NOMO-1 treated with DMSO at 0.1 percent for 48 hours (cell line): ENCODE measurements around the gene MPV17.
A peak's percentile ranks its signal among the peaks of the same experiment; 100 is the strongest.
"Not testable (repeated sequence)": the region's sequence is repeated elsewhere in the genome, so short reads cannot be mapped to it uniquely, and the experiment has no call there.

Experiments
- DNase-seq: peaks from one replicate; lab custom pipeline; 2025; ENCODE audit not compliant: unreplicated experiment; lab: John Stamatoyannopoulos, UW

Gene MPV17, protein sequence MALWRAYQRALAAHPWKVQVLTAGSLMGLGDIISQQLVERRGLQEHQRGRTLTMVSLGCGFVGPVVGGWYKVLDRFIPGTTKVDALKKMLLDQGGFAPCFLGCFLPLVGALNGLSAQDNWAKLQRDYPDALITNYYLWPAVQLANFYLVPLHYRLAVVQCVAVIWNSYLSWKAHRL

DNA sequence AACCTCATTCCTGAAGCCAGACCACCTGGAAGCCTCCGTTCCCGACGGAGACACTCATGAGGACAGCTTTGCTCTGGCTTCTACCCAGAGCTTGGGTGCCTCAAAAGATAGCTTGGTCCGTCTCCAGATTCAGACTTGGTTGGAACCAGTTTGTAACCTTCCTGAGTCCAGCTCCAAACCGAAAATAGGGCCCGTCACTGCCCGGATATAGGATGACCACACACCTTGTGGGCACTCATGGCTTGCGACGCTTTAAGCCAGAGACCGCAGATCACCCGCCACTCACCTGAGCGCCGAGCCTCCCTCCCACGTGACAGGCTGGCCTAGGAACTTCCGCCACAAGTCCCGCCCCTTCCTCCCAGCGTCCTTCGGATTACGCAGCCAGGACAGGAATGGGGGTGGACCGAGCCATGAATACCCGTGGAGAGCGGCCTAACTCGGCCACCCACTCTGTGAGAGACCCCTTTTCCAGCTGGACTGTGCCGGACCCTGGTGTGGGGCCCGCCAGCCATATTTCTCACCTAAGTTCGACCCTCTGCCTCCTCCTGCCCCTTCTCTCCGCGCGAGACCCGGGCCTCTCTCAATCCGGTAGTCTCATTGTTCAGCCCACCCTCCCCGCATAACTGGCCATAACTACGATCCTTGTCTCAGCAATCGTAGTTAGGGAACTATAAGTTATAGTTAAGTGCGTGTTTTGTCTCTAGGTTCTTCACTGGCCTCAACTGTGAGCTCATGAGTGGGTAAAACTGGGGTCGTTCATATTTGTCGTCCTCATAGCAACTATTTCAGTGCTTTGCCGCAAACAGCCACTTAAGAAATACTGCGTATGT is at the start of gene MPV17:
Gene MPV17 (minus strand): TSS at position 332 of the 830 bp plus-strand sequence. CDS start 580 bp downstream, outside the sequence.
- peak; percentile 88 for DNase-seq

DNA sequence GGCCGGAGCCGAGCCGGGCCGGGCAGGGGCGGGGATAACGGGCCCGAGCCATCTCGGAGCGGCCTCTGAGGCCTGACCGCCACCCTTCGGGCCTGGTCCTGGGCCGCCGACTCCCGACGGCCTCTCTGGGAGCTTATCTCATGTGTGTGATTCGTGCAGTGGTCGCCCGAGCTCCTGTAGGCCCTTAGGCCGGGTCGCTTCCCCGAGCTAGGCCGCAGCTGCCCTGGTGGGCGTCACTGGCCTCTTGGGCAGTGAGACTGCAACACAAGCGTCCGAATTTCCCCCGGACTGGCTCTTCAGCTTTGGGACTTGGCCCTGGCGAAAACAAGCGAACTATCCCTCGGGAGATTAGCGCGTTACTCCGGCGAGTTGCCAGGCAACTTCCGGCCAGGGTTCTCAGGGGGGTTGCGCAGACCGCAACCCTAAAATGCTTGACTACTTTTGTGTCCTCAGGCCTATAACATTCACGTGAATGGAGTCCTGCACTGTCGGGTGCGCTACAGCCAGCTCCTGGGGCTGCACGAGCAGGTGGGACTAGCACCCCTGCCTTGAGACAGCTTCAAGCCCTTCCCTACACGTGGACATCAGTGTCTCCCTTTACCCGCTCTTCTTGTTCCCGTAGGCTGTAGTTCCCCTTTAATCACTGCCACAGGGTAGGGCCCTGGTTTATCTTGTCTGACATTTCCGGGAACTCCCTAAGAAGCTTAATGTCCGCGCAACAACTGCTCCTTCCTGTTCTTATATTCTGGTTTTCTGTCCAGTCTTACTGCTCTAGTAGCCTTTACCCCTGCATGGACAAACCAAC is 48.1 kb upstream of the MPV17 start:
- peak; percentile 94 for DNase-seq

DNA sequence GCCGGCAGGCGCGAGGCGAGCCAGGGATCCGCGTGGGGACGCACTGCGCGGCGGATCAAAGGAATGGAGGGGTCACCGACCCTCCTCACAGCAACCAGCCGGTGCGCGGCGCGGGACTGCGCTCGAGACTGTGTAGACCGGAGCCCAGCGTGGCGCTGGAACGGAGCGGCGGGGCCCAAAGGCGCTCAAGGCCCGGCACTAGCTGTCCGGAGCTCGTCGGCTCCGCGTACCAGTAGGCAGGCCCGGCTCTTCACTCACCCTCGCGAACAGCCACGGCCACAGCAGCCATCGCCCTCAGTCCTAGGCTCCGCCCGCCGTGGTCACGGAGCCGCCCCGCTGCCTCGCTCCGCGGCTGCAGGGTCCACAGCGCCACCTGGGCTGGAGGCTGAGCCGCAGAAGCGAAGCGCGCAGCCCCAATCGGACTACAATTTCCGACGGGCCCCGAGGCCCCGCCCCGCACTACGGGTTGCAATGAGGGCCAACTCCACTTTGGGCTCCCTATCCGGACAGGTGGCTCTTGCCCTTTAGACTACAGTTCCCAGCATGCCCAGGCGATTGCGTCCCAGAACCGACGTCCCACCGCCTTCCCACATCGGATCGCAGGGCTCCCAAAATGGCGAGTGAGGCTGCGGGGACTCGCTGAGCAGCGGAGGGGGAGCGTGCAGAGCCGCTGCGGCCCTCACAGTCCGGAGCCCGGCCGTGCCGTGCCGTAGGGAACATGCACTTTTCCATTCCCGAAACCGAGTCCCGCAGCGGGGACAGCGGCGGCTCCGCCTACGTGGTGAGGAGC is 47.3 kb upstream of the MPV17 start, which contains the start of the genes EIF2B4 and SNX17:
Gene EIF2B4 (minus strand): TSS at position 313 of the 790 bp plus-strand sequence. CDS start 24 bp downstream, at position 289.
Gene SNX17 (plus strand): TSS at position 591 of the 790 bp plus-strand sequence. CDS start 128 bp downstream, at position 719.
- peak; percentile 98 for DNase-seq

DNA sequence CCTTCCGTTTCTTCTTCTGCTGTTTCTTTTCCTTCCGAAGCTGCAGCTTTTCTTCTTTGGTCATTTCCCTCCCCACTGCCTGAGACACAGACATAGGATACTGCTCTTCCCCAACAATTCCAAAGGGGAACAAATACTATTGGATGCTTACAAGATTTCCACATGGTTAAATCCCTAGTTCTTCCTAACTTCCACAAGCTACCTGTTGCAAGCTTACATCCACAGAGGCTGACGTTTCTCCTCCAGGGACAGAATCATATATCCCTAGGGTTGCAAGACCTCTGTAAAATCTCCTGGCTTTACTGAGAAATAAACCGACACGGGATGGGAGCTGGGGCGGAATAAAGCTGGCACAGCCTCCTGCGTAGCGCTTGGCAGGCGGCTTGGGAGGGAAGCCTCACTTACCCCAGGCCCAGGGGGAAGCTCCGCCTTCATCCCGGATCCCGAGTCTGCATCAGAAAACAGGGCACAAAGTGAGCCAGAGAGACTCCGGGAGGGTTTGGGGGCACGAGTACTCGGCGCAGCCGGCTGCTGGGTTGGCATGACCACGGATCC is 46.7 kb upstream of the MPV17 start:
- DNase-seq = no peak

DNA sequence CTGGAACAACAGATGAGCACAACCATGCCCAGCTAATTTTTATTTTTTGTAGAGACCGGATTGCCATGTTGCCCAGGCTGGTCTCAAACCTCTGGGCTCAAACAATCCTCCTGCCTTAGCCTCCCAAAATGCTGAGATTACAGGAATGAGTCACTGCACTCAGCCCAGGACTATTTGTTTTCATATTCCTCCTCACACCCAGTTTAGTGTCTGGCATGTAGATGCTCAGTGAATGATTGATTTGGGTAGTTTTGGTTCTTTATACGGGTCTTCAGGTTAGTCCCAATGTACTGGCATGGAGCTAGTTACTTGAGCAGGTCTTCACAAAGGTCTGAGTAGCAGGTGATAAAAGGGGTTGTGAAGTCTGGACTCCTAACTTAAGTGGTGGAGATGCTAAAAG is 41.0 kb upstream of the MPV17 start:
- DNase-seq = no peak

DNA sequence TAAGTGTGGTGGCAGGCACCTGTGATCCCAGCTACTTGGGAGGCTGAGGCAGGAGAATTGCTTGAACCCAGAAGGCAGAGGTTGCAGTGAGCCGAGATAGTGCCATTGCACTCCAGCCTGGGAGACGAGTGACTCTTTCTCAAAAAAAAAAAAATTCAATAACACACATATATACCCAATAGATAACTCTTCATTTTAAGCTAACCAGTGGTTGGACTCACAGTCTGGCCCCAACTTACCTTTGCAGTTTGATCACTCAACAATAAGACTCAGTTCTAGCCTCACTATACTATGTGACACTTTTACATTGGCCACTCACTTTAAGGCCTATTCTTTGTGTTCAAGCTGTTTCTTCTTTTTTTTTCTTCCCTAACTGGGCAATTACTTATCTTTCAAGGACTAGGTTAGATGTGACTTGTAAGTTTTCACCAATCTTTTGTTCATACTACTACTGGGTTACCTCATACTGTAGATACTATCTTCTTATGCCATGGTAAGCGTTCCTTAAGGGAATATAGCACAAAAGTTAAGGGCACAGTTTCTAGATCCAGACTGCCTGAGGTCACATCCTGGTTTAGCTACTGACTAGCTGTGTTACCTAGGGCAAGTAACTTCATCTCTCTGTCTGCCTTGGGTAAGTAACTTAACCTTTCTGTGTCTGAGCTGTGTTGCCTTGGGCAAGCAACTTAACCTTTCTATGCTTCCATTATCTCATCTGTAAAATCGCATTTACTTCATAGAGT is 40.0 kb upstream of the MPV17 start:
- DNase-seq = no peak

DNA sequence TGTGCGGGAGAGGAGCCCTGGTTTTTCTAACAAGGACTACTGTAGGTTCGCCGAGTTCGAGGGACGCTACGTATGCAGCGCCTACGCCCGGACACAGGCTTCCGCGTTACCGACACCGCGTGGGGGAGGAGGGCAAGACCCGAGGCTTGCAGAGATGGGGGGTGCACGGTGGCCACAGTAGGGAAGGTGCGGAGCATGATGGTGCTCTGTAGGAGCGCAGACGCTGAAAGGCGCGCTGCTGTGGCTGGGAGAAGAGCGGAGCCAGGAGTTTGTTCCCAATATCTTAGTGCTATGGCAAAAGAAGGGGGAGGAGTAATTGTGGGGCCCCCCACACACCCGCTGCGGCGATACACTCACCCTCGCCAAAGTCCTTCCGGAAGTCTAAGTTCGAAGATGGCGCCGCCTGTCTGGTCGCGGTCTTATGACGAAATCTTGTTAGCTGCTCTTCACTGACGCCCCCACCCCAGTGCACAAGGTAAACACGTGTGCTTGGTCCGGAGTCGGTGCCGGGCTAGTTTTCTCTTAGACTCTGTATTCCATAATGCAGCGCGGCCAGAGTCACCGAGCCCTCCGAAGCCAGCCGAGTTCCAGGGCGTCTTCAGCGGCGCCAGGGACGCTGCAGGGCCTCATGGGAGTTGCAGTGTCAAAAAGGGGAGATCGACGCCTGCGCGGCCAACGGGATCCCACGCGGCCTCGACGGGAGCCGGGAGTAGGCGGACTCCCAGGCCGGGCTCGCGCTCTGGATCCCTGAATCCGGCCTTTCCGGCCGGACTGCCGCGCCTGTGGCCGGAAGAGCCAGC is 33.7 kb upstream of the MPV17 start, which contains the start of gene GTF3C2:
Gene GTF3C2 (minus strand): TSS at position 383 of the 800 bp plus-strand sequence. CDS start 13,210 bp downstream, outside the sequence.
- DNase-seq = peak; percentile 97

DNA sequence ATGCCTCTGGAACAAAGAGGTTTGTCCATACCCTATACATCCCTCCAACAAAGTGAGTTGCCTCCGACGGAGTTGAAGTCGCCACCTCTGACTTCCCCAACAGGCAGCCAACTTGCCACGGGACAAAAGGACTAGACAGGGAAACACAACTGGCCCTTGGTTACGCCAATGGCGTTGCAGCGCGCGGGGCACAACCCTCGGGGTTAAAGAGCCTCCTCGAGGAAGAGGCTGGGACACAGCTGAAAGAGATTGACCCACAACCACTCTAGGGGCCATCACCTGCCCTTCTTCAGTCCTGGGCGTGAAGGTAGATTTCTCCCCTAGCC is 33.1 kb upstream of the MPV17 start:
- DNase-seq = peak; percentile 73

DNA sequence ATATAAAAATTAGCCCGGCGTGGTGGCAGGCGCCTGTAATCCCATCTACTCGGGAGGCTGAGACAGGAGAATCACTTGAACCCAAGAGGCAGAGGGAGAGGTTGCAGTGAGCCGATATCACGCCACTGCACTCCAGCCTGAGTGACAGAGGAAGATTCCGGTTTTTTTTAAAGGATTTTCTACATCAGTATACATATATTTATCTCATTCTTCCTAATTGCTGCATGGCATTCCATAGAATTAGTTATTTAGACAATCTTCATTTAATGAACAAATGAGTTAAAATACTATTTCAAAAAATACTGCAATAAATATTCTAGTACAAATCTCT is 31.7 kb upstream of the MPV17 start:
- DNase-seq = no peak

DNA sequence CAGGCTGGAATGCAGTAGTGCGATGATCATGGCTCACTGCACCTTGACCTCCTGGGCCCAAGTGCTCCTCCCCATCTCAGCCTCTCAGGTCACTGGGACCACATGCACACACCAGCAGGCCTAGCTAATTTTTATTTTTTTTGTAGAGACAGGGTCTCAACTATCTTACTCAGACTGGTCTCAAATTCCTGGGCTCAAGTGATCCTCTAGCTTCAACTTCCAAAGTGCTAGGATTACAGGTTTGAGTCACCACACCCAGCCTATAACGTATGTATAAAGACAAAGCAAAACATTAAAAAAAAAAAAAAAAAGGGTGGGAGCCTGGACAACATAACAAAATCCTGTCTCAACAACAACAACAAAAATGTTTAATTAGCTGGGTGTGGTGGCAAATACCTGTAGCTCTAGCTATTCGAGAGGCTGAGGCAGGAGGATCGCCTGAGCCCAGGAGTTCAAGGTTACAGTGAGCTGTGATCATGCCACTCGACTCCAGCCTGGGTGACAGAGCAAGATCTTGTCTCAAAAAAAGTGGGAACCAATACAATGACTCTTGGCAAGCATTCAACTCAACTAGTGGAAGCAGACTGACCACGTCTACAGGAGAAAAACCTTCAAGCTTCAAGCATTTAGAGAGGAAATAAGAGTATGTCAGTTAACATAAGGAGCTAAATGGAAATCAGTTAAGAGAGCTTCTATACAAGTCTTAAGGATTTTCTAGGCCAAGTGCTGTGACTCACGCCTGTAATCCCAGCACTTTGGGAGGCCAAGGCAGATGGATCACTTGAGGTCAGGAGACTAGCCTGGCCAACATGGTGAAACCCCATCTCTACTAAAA is 31.1 kb upstream of the MPV17 start:
- DNase-seq = no peak

DNA sequence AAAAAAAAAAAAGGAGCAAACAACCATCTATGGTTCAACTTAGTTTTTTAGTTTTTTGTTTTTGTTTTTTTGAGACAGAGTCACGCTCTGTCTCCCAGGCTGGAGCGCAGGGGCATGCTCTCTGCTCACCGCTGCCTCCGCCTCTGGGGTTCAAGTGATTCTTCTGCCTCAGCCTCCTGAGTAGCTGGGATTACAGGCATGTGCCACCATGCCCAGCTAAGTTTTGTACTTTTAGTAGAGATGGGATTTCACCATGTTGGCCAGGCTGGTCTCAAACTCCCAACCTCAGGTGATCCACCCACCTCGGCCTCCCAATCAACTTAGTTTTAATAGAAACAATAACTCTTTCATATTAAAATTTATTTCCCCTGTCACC is 30.5 kb upstream of the MPV17 start:
- not testable (repeated sequence) for DNase-seq

DNA sequence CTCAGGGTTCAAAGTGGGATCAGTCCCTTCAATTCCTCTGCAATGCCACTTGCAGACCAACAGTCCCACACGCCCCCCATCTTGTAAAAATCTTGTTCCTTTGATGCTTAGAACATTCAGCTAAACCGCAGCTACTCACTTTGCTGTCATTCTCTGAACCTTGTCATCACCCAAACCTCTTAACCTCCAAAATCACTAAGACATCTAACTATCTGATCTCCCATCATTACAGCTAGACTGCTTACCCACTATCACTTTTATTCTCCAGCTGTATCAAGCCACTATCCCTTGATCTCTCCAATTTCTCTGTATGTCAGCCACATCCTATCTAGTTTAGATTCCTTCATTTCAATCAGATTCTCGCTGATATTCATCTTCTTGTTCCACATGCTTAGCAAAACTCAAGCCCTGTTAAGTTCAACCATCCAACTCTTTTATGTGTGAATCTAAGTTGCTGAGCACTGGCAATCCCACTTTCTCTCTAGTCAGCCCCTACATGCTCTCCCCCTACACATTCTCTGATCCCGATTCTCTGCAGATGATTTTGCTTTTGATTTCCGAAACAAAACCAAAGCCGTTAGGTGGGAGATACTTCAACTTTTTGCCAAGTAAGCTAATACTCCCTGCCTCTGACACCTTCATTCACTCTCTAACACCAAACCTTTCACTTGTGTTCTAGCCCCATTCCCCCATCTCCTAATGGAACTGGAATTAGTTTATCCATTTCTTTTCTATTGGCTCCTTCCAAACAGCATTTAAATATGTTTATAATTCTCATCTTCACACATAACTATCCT is 29.1 kb upstream of the MPV17 start:
- DNase-seq = no peak

DNA sequence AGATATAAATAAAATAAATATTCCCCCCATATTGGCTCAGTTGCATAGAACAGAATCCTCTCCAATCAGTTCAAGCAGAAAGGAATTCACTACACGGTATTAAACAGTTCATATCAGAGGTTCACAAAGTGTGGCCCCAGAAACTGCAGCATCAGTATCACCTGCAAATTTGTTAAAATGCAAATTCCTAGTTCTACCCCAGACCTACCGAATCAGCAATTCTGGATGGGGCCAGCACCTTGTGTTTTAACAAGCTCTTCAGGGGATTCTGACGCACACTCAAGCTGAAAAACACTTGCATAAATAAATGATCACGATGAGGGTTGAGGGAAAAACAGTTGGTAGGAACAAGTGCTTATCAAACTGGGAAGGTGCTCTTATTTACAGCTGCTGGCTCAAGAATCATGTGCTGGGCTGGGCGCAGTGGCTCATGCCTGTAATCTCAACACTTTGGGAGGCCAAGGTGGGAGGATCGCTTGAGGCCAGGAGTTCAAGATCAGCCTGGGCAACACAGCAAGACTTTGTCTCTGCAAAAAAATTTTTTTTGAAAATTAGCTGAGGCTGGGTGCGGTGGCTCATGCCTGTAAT is 27.3 kb upstream of the MPV17 start:
- no peak for DNase-seq

DNA sequence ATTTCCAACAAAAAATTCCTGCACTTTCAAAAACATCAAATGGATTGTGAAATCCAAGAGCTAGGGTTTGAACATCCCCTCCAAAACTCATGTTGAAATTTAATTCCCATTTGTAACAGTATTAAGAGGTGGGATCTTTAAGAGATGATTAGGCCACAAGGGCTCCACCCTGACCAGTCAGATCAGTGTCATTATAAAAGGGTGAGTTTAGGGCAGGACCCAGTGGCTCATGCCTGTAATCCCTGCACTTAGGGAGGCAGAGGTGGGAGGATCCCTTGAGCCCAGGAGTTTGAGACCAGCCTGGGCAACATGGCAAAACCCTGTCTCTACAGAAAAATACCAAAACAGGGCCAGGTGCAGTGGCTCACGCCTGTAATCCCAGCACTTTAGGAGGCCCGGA is 24.7 kb upstream of the MPV17 start:
- no peak for DNase-seq

DNA sequence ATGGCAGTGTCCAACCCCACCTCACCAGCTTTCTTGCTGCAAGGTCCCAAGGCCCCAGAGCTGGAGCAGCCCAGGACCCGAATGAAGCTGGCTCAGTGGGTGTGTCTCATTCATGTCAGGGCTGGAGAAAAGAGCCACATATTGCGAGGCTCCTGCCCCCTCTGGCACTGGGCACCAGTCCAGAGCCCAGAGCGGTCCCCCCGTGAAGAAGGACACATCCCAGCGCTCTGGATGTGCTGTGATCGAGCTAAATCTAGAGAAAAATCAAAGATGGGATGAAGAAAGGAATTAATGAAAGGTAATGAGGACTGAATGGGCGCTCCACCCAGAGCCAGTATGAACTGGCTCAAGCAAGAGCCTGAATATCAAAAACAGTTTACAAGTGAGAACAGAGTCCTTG is 13.3 kb upstream of the MPV17 start:
- no peak for DNase-seq

DNA sequence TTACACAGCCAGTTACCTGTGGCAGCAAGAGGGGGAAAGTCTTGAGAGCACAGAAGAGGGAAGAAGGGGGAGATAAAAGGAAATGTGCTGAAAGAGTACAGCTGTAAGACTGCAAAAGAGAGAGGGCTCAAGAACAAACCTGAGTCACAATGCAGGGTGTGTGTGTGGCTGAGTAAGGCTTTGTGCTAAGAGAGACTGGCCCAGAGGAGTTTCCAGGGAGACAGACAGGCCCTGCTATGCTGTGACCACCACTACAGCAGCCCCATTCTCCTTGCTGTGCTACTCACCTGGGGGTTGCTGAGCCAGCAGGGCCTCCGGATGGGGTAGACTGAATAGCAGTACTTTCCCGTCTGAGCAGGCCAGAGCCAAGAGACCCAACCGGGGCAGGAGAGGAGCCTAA is 12.4 kb upstream of the MPV17 start:
- no peak for DNase-seq

DNA sequence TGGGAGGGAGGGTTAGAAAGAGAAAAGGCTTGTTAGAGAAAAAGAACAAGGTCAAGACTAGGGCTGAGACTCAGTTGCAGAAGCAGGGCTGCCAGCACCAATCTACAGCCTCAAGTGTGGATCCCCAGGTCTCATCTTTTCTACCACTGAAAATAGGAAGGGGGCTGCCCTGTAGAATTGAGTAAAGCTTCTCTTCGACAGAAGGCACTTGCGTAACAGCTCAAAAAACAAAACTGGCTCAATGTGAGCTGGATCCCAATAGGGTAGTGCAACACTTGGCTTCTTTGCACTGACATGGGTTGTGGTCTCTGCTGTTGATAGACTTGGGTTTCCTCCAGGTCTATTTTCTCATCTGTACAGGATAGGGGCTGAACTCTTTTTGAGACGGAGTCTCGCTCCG is 1.8 kb upstream of the MPV17 start:
- no peak for DNase-seq
